Esophagus squamous epithelium (tissue), 4 donors: Measurements from ENCODE around the gene TBC1D24.

ENCODE experiments used
- CTCF ChIP-seq, 6 experiments: fragments of 450-650 bp in 4 of 6; fragments of 200-600 bp in 2 of 6; sonication (generic) in 2 of 6; IDR thresholded peaks; one replicate each; pipeline ENCODE4 v1.5.1; 2016 to 2019; ENCODE audit warnings: antibody characterized with exemption in 6 of 6, mild to moderate bottlenecking in 4 of 6, moderate library complexity in 4 of 6
- POLR2A ChIP-seq, 4 donors: fragments of 450-650 bp; IDR thresholded peaks; one replicate each; pipeline ENCODE4 v1.6.1; 2017; ENCODE audit warnings: antibody characterized with exemption in 4 of 4, mild to moderate bottlenecking in 4 of 4, moderate library complexity in 3 of 4

- TF ChIP-seq CTCF (IDR thresholded peaks at IDR 0.05): no peak
- no peak for TF ChIP-seq POLR2A (IDR thresholded peaks at IDR 0.05)
These were observed 49.5 kb downstream of the TBC1D24 start for GRCh38 chr16:2524339-2524938.
